Right cardiac atrium (tissue), 5 donors: ENCODE data around the gene ILK. TPM values are rescaled to one million over a fixed set of nuclear protein-coding genes. Genes with fewer than 3 reads are reported as not detected.

Experiments used
- ATAC-seq, 2 donors: fragments of 200-7000 bp; cut with Tn5 transposase; one replicate each; pipeline versions ENCODE4 v1.8.0 to v1.9.1; 2020; ENCODE audit warnings: moderate library complexity in 2 of 2, mild to moderate bottlenecking in 1 of 2
- DNase-seq, 3 donors: peaks; one replicate each; pipeline ENCODE4 v3.0.0-alpha.2; 2020
- H3K27ac ChIP-seq: one replicate; pipeline ENCODE4 v1.5.1; 2013; ENCODE audit warnings: mild to moderate bottlenecking, low read length, control low read depth, moderate library complexity
- H3K27me3 ChIP-seq: one replicate; pipeline ENCODE4 v1.6.1; 2013; ENCODE audit not compliant: control insufficient read depth, insufficient read depth
- H3K4me1 ChIP-seq: one replicate; pipeline ENCODE4 v1.6.1; 2013; ENCODE audit warnings: low read length; ENCODE audit not compliant: control insufficient read depth, insufficient read depth
- H3K4me3 ChIP-seq: one replicate; pipeline ENCODE4 v1.5.1; 2013; ENCODE audit warnings: low read length, control low read depth
- H3K9me3 ChIP-seq: one replicate; pipeline ENCODE4 v1.6.1; 2013; ENCODE audit warnings: low read length; ENCODE audit not compliant: control insufficient read depth
- WGBS: extraction: QIAGEN DNeasy Blood & Tissue Kit; methylation state at CpG from one replicate; pipeline ENCODE4 v1.1.7; 2013; 5-methylcytosine and 5-hydroxymethylcytosine counted together
- intact Hi-C, 4 donors: fragments of 100-400 bp; cut with DNase I; formaldehyde crosslinking; loops; one replicate each; pipeline versions ENCODE4 v1.11.0 to v1.14.0; 2022 to 2023
- polyA plus RNA-seq: library from polyadenylated mRNA; stranded (reverse); fragments of 200-250 nt; gene quantifications from one replicate; pipeline ENCODE4 v1.2.3, GENCODE V29; 2013
- total RNA-seq, 4 donors: library from RNA; stranded (reverse); fragmentation: NEBNext Ultra II Directional; extraction: Animal tissue kit (Norgen Biotek cat#: 25700); gene quantifications; one replicate each; pipeline ENCODE4 v1.2.1, GENCODE V29; 2021
- donor health status: healthy with polysubstance abuse.
- donor health status: DM: no; HTN: yes; CAD: no.
- donor health status: DM: no; HTN: no; CAD: no.
- donor health status: DM: no; HTN: yes; CAD: no; lungs with severe emphysema.
- donor health status: DM: yes; HTN: yes; CAD: no.

Gene ILK
- total and polyA plus RNA-seq, 5 donors, result 176 to 196 (median 190) TPM

DNA sequence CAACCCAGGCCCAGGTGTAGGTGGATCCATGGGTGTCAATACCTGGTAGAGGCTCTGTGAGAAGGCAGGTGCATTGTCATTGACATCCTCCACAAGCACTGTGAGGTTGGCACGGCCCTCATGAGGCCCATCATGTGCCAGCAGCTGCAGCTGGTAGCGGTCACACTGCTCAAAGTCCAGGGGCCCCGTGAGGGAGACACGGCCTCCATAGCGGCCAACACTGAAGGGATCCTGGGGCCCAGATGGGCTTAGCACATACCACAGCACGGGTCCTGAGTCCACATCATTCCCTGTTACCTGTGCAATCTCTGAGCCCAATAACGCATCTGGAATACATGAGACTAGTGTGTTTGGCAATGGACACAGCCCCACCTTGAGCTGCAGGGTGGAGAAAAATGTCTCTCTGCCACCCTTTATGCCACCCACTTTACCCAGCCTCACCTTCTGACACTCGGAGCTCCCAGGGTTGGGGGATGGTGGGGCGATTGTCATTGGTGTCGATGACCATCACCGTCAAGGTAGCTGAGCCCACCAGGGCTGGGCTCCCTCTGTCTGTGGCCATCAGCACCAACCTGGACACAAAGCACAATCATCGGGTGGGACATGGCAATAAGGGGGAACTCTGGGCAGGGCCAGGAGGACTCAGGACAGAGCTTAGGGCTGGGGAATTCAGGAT lies 21.7 kb downstream of the ILK start:
- no peaks in the 10 kb centered on the region for H3K9me3 ChIP-seq
- no peak for DNase-seq
- H3K27ac ChIP-seq, result no peak overlapping the region
- no peaks in the 10 kb centered on the region for H3K4me1 ChIP-seq
- H3K27me3 ChIP-seq, result no peaks in the 10 kb centered on the region
- ATAC-seq, result no peak
- H3K4me3 ChIP-seq, result no peak overlapping the region
- 94% methylated on average over 12 of the region's 12 CpGs for WGBS
- intact Hi-C loops, result no loop called here

DNA sequence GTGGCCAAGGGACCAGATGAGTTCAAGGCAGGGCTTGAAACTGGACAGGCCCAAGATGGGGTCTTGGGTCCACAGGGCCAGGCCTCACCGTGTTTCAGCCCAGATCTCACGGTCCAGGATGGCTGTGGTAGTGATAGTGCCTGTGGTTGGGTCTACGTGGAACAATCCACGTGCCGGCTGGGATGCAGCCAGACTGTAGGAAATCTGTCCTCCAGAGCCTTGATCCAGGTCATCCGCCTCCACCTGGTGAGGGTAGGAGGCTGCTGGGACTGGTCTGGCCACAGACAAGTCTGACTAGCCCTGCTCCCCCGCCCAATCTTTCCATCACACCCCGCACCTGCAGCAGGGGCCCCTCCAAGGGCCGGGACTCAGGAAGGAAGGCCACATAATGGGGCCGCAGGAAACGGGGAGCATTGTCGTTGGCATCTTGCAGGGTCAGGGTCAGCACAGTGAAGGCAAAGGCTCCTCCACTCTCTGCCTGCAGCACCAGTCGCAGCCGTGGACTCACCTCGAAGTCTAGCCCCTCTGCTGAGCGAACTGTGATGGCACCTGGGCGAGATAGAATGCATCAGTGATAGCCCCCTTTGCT lies 22.4 kb downstream of the ILK start:
- 88% methylated on average over 17 of the region's 17 CpGs for WGBS
- Histone ChIP-seq H3K9me3 (no peaks in the 10 kb centered on the region), H3K27ac (no peak overlapping the region), H3K27me3 (no peaks in the 10 kb centered on the region), H3K4me3 (no peak overlapping the region), H3K4me1 (no peaks in the 10 kb centered on the region)
- ATAC-seq (no peak), DNase-seq (no peak)
- intact Hi-C loops, result no loop called here

DNA sequence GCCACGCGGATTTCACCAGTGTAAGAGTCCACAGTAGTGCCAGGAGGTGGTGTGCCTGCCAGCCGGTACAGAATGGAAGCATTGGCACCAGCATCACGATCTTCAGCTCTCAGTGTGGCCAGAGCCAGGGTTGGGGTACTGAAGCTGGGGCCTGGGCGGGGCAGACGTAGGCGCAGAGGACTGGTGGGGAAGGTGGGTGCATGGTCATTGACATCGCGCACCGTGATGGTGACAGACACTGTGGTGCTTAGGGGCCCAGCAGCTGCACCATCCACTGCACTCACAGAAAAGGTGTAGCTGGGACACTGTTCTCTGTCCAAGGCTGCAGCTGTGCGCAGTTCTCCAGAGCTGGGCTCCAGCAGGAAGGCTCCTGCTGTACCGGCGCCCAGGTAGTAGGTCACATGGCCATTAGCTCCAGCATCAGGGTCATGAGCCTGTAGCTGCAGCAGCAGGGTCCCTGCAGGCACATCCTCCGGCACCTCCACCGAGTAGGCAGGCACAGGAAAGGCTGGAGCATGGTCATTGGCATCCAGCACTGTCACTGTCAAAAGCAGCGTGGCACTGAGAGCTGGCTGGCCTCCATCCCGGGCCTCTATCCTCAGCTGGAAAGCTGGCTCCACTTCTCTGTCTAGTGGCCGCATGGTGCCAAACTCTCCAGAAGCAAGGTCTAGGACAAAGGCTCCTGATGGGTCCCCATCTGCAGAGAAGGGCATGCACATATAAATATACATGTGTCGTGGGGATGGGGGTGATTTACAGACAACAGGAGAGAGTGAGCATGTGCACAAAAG lies 23.6 kb downstream of the ILK start:
- WGBS, result 85% methylated on average over 19 of the region's 19 CpGs
- Histone ChIP-seq H3K27me3 (no peaks in the 10 kb centered on the region), H3K4me1 (no peaks in the 10 kb centered on the region), H3K9me3 (no peaks in the 10 kb centered on the region), H3K27ac (no peak overlapping the region), H3K4me3 (no peak overlapping the region)
- DNase-seq (peak in 1 of 3 donors; percentile 73), ATAC-seq (peak; percentile 10 to 17)
- intact Hi-C loops, result no loop called here

DNA sequence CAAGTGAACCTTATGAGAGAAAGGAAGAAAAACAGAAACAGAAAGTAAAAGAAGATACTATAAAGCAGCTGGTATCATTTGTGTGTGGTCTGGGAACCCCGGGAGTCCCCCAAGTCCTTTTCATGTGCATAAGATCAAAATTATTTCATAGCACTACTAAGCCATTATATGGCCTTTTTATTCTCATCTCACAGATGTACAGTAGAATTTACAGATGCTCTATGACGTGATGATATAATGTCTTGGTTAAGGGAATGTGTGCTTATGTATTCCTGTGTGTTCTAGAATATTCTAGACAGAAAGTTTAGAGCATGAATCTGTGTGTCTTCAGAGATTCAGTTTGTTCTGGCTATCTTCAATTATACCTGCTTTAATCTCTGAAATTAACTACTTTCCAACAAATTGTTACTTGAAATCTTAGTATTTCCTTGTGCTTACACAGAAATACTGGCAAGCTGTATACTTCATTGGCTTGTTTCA lies 24.2 kb downstream of the ILK start:
- DNase-seq (no peak), ATAC-seq (no peak)
- H3K27ac ChIP-seq, result no peak overlapping the region
- H3K27me3 ChIP-seq, result no peaks in the 10 kb centered on the region
- H3K9me3 ChIP-seq, result no peaks in the 10 kb centered on the region
- WGBS, result 74% methylated on average over 2 of the region's 2 CpGs
- H3K4me1 ChIP-seq, result no peaks in the 10 kb centered on the region
- no peak overlapping the region for H3K4me3 ChIP-seq
- intact Hi-C loops, result no loop called here

DNA sequence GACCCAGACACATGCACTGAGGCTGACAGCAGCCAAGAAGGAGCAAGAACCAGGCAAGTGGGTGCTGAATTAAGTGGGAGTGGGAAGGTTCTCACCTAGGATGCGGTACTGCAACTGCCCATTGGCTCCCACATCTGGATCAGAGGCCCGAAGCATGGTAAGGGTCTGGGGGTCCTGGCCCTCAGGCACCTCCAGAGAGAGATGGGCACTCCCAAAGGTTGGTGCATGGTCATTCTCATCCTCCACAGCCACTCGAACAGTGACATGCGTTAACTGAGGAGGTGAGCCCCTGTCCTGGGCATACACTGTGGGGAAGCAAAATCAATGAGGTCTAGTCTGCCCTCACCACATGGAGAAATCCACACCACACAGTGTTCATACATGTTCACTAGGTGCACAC lies 25.0 kb downstream of the ILK start:
- no peak overlapping the region for H3K27ac ChIP-seq
- intact Hi-C loops, result no loop called here
- no peaks in the 10 kb centered on the region for H3K27me3 ChIP-seq
- DNase-seq (no peak), ATAC-seq (no peak)
- WGBS, result 95% methylated on average over 4 of the region's 4 CpGs
- H3K9me3 ChIP-seq, result no peaks in the 10 kb centered on the region
- no peaks in the 10 kb centered on the region for H3K4me1 ChIP-seq
- H3K4me3 ChIP-seq, result no peak overlapping the region

DNA sequence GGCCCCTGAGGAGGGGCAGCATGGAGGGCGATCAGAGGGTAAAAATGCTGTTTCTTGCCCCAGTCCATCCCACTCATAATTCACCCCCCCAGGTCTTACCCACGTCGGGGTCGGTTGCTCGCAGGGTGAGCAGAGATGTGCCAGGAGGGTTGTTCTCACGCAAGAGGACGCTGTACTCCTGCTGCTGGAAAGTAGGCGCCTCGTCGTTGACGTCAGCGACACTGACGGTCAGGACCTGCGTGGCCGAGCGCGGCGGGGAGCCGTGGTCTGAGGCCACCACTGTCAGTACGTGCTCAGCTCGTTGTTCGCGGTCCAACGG lies 26.0 kb downstream of the ILK start:
- WGBS, result 92% methylated on average over 24 of the region's 24 CpGs
- Histone ChIP-seq H3K4me1 (no peaks in the 10 kb centered on the region), H3K4me3 (no peak overlapping the region), H3K27me3 (no peaks in the 10 kb centered on the region), H3K9me3 (no peaks in the 10 kb centered on the region), H3K27ac (no peak overlapping the region)
- DNase-seq, result no peak
- no peak for ATAC-seq
- intact Hi-C loops, result no loop called here

DNA sequence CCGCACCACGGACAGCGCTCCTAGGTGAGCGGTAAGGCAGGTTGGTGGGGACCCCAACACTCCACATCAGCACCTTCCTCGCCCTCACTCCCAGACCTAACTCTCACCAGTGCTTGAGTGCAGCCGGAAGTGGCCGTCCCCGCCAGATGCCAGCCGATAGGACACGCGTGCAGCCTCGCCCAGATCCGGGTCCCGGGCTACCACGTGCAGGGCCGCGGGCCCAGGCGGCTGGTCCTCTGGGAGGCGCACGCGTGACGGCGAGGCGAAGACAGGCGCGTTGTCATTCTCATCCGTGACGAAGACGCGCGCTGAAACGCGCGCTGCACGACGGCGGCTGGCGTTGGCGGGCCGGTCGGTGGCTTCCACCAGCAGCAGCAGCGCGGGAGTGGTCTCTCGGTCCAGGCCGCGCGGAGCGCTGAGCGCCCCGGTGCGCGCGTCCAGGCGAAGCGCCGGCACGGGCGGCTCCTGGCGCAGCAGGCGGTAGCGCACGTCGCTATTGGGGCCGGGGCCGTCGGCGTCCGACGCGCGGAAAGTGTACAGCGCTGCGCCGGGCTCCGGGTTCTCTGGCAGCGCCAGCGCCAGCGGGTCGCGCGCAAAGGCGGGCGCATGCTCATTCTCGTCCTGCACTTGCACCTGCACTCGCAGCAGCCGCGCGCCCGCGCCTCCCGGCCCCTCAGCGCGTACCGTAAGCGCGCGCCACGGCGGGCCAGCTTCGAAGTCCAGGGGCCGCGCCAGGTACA lies 26.5 kb downstream of the ILK start:
- Histone ChIP-seq H3K4me1 (no peaks in the 10 kb centered on the region), H3K9me3 (no peaks in the 10 kb centered on the region), H3K4me3 (no peak overlapping the region), H3K27me3 (no peaks in the 10 kb centered on the region), H3K27ac (no peak overlapping the region)
- WGBS, result 79% methylated on average over 102 of the region's 102 CpGs
- DNase-seq (peak in 1 of 3 donors; percentile 55), ATAC-seq (no peak)
- intact Hi-C loops, result no loop called here

DNA sequence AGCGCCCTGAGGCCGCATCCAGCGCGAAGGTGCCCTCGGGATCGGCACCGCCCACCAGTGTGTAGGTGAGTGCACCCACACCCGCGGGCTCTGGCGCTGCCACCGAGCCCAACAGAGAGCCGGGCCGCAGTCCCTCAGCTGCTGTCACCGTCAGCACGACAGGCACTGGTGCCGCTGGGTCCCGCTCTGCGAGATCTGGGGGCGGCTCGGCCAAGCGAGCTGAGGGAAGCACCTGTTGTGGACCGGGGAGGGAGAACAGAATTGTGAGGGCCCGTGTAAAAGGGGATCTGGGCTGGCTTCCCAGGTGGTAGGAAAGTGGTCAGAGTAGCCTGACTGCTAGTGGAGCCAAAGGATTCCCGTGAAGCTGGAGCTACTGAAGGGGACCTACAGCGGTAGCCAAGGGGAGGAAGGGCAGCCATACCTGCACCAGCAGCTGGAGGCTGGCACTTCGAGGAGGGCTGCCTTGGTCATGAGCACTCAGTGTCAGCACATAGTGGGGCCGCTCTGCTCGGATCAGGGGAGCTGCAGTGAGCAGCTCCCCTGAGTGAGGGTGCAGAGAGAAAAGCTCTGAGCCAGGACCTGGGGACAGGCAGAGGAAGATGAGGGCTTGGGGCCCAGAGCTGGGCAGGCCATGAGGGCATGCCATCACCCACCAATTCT lies 27.2 kb downstream of the ILK start:
- ATAC-seq, result no peak
- intact Hi-C loops, result no loop called here
- 82% methylated on average over 28 of the region's 28 CpGs for WGBS
- Histone ChIP-seq H3K4me1 (peaks cover 4% of the 10 kb centered on the region), H3K27me3 (no peaks in the 10 kb centered on the region), H3K4me3 (no peak overlapping the region), H3K9me3 (no peaks in the 10 kb centered on the region), H3K27ac (no peak overlapping the region)
- peak in 1 of 3 donors; percentile 43 for DNase-seq

DNA sequence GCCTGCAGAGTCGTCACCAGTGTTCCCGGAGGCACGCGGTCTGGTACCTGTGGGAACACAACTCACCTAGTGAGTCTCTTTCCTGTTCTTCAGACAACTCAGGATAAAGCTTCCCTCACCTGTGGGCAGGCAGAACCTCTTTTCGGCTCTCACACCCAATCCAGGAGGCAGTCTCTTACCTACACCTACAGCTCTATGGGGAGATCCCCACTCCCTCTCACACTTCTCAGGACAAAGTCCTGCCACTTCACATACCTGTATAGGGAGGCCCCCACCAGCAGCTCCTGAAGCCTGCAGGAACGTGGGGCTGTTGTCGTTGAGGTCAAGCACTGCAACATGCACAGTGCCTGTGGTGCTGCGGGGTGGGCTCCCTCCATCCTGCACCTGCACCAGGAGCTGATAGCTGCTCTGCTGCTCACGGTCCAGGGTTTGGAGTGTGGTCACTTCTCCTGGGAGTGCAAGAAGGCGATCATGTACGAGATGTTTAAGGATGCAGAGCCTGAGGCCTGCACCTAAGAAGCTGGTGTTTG lies 27.9 kb downstream of the ILK start:
- DNase-seq, result no peak
- intact Hi-C loops, result no loop called here

More for the DNA sequence above, 27.9 kb downstream of the ILK start:
- no peak for ATAC-seq
- Histone ChIP-seq H3K9me3 (no peaks in the 10 kb centered on the region), H3K27ac (no peak overlapping the region), H3K4me3 (no peak overlapping the region), H3K27me3 (no peaks in the 10 kb centered on the region), H3K4me1 (peaks cover 7% of the 10 kb centered on the region)
- 89% methylated on average over 11 of the region's 11 CpGs for WGBS
